Measurements from ENCODE around the gene CES2.
"Not testable (repeated sequence)": the region's sequence is repeated elsewhere in the genome, so short reads cannot be mapped to it uniquely, and the experiment has no call there.

DNA sequence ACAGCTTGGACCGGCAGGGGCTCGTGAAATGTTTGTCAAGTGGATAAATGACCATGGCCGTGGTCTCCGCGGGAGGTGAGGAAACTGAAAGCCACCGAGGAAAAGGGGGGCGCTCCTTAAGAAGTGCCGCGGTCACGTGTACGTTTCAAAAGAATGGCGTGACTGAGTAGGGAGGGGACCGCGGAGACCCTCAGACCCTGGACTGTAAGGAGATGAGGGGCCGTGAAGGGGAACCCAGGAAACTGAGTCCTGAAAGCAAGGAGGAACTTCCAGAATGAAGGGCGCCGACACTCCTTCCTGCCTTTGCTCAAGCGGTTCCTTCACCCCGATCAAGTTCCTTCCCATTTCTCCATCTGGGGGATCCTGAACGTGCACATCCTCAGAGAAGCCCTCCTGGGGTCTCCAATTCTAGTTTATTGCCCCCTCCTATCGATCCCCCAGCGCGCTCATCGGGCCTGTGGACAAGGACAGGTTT is 440 bp upstream of the CES2 start:
- TF ChIP-seq TAF1 (IDR thresholded peaks at IDR 0.05; ENCODE audit: borderline replicate concordance, low read depth, low read length); EP300 (IDR thresholded peaks at IDR 0.05; ENCODE audit: borderline replicate concordance in 1 of 2, low read depth in 1 of 2, low read length in 1 of 2); RCOR1 (IDR thresholded peaks at IDR 0.05; ENCODE audit: low read length); EZH2phosphoT487 (IDR thresholded peaks at IDR 0.05; ENCODE audit: borderline replicate concordance, low read depth); GABPA (IDR thresholded peaks at IDR 0.05; ENCODE audit: low read depth); IRF3 (IDR thresholded peaks at IDR 0.05; ENCODE audit: low read depth, low read length); POLR2AphosphoS5 (IDR thresholded peaks at IDR 0.05; ENCODE audit: low read depth, low read length); RAD21 (IDR thresholded peaks at IDR 0.05; ENCODE audit: low read length): not testable (repeated sequence)
- TF ChIP-seq, protein P1, sequence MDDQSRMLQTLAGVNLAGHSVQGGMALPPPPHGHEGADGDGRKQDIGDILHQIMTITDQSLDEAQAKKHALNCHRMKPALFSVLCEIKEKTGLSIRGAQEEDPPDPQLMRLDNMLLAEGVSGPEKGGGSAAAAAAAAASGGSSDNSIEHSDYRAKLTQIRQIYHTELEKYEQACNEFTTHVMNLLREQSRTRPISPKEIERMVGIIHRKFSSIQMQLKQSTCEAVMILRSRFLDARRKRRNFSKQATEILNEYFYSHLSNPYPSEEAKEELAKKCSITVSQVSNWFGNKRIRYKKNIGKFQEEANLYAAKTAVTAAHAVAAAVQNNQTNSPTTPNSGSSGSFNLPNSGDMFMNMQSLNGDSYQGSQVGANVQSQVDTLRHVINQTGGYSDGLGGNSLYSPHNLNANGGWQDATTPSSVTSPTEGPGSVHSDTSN (IDR thresholded peaks at IDR 0.05), result not testable (repeated sequence)
- TF ChIP-seq, protein P2, sequence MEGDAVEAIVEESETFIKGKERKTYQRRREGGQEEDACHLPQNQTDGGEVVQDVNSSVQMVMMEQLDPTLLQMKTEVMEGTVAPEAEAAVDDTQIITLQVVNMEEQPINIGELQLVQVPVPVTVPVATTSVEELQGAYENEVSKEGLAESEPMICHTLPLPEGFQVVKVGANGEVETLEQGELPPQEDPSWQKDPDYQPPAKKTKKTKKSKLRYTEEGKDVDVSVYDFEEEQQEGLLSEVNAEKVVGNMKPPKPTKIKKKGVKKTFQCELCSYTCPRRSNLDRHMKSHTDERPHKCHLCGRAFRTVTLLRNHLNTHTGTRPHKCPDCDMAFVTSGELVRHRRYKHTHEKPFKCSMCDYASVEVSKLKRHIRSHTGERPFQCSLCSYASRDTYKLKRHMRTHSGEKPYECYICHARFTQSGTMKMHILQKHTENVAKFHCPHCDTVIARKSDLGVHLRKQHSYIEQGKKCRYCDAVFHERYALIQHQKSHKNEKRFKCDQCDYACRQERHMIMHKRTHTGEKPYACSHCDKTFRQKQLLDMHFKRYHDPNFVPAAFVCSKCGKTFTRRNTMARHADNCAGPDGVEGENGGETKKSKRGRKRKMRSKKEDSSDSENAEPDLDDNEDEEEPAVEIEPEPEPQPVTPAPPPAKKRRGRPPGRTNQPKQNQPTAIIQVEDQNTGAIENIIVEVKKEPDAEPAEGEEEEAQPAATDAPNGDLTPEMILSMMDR (IDR thresholded peaks at IDR 0.05), result not testable (repeated sequence)
- TF ChIP-seq, protein P3, sequence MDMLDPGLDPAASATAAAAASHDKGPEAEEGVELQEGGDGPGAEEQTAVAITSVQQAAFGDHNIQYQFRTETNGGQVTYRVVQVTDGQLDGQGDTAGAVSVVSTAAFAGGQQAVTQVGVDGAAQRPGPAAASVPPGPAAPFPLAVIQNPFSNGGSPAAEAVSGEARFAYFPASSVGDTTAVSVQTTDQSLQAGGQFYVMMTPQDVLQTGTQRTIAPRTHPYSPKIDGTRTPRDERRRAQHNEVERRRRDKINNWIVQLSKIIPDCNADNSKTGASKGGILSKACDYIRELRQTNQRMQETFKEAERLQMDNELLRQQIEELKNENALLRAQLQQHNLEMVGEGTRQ (IDR thresholded peaks at IDR 0.05; ENCODE audit: borderline replicate concordance, low read depth, low read length), result not testable (repeated sequence)
- TF ChIP-seq, protein P4, sequence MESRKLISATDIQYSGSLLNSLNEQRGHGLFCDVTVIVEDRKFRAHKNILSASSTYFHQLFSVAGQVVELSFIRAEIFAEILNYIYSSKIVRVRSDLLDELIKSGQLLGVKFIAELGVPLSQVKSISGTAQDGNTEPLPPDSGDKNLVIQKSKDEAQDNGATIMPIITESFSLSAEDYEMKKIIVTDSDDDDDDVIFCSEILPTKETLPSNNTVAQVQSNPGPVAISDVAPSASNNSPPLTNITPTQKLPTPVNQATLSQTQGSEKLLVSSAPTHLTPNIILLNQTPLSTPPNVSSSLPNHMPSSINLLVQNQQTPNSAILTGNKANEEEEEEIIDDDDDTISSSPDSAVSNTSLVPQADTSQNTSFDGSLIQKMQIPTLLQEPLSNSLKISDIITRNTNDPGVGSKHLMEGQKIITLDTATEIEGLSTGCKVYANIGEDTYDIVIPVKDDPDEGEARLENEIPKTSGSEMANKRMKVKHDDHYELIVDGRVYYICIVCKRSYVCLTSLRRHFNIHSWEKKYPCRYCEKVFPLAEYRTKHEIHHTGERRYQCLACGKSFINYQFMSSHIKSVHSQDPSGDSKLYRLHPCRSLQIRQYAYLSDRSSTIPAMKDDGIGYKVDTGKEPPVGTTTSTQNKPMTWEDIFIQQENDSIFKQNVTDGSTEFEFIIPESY (IDR thresholded peaks at IDR 0.05; ENCODE audit: borderline replicate concordance, low read depth), result not testable (repeated sequence)

Measured in SK-N-SH (cell line).